Body of pancreas (tissue), 4 donors: ENCODE measurements around the gene AWAT2.

Experiments
- POLR2A ChIP-seq, 3 donors: fragments of 450-650 bp; IDR thresholded peaks; one replicate each; pipeline ENCODE4 v1.6.1; 2016; ENCODE audit warnings: antibody characterized with exemption in 3 of 3, mild to moderate bottlenecking in 2 of 3
- TF ChIP-seq, protein P1 (sequence below), 7 experiments: fragments of 450-650 bp in 4 of 7; fragments of 200-600 bp in 3 of 7; sonication (generic) in 3 of 7; IDR thresholded peaks; one replicate each; pipeline ENCODE4 v1.5.1; 2016 to 2019; ENCODE audit warnings: antibody characterized with exemption in 7 of 7

DNA sequence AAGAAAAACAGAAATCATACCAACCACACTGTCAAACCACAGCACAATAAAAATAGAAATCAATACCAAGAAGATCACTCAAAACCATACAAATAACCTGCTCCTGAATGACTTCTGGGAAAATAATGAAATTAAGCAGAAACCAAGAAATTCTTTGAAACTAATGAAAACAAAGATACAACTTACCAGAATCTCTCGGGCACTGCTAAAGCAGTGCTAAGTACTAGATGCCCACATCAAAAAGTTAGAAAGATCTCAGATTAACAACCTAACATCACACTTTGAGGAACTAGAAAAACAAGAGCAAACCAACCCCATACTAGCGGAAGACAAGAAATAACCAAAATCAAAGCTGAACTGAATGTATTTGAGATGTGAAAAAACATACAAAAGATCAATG is 33.2 kb downstream of the AWAT2 start:
- TF ChIP-seq, protein P1, sequence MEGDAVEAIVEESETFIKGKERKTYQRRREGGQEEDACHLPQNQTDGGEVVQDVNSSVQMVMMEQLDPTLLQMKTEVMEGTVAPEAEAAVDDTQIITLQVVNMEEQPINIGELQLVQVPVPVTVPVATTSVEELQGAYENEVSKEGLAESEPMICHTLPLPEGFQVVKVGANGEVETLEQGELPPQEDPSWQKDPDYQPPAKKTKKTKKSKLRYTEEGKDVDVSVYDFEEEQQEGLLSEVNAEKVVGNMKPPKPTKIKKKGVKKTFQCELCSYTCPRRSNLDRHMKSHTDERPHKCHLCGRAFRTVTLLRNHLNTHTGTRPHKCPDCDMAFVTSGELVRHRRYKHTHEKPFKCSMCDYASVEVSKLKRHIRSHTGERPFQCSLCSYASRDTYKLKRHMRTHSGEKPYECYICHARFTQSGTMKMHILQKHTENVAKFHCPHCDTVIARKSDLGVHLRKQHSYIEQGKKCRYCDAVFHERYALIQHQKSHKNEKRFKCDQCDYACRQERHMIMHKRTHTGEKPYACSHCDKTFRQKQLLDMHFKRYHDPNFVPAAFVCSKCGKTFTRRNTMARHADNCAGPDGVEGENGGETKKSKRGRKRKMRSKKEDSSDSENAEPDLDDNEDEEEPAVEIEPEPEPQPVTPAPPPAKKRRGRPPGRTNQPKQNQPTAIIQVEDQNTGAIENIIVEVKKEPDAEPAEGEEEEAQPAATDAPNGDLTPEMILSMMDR (IDR thresholded peaks at IDR 0.05), result no peak
- no peak for TF ChIP-seq POLR2A (IDR thresholded peaks at IDR 0.05)
